Placental epithelial cell (primary cell): ENCODE measurements around the gene CYP2A13. TPM values are rescaled to one million over a fixed set of nuclear protein-coding genes. Genes with fewer than 3 reads are reported as not detected.

Source experiments
- total RNA-seq: library from RNA; depleted of rRNA; stranded (reverse); fragments of >200 nt; gene quantifications from 2 replicates; pipeline ENCODE4 v1.2.3, GENCODE V29; 2012

Gene CYP2A13
- total RNA-seq, result not detected in 2 replicates

GRCh38 chr19:41088151-41088550, at the start of gene CYP2A13:
TSS of gene CYP2A13 (plus strand) at chr19:41088451. CDS start at chr19:41088472, 21 bp downstream.

GRCh38 chr19:41114132-41114531, 25.9 kb downstream of the CYP2A13 start, which contains the start of gene CYP2F1:
TSS of gene CYP2F1 (plus strand) at chr19:41114432. CDS start at chr19:41116189, 1,757 bp downstream.

Other genes with a start within 250 kb of the CYP2A13 start
- not detected in 2 replicates for gene CYP2A6, start 238.0 kb upstream of the CYP2A13 start, total RNA-seq
- gene CYP2A7, start 206.2 kb upstream of the CYP2A13 start, total RNA-seq, result not detected in 2 replicates
- not detected in 2 replicates for gene CYP2B6, start 97.2 kb upstream of the CYP2A13 start, total RNA-seq
- gene CYP2F1, start 26.0 kb downstream of the CYP2A13 start, total RNA-seq, result not detected in 2 replicates
- gene CYP2S1, start 104.8 kb downstream of the CYP2A13 start, total RNA-seq, result 0.39 and 1.7 TPM in 2 replicates
- 66.0 and 380 TPM in 2 replicates for gene AXL, start 130.8 kb downstream of the CYP2A13 start, total RNA-seq
- 133 and 139 TPM in 2 replicates for gene HNRNPUL1, start 175.9 kb downstream of the CYP2A13 start, total RNA-seq
- gene CCDC97, start 221.7 kb downstream of the CYP2A13 start, total RNA-seq, result 12.2 and 14.2 TPM in 2 replicates